ENCODE data around the gene DPYSL5. TPM values are rescaled to one million over a fixed set of nuclear protein-coding genes. Genes with fewer than 3 reads are reported as not detected.
A peak's percentile ranks its signal among the peaks of the same experiment; 100 is the strongest.

DPYSL5 gene
- polyA plus RNA-seq, 2 of the 4 experiments (the other 2 are of a cell fraction): 2.5 to 8.2 TPM

DNA sequence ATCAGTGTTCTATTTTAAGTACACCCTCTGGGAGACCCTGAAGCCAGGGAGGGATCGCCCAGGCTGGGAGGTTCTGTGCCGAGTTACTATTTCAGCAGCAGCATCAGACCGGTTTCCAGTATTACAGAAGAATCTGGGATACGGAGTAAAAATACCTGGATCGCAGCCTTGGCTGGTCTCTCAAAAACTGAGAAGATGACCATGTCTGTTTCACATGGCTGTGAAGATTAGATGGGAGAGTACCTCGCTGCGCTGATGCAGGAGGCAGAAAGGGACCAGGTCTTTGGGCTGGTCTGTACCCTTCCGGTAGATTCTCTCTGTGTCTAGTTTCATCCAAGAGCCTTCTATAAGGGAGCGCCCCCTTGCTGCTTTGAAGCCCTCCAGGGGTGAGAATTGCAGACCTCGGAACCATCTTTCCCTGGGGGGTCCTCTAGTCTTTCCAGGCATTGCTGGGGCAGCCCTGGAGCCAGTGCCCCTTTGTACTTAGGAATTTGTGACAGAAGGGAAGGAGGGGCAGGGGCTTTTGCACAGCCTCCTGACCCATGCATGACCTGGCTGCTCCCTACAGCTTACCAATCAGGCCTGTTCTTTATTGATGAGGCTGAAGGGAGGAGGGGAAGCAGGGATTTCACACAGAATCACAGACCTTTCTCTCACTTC is 66.2 kb downstream of the DPYSL5 start:
- ChIA-PET CTCF (interaction anchor here (1.2 to 11.5 kb wide), 4 partner anchors 9 to 69 kb away, joined by 3 to 75 read pairs (median 9); no protein-coding TSS in a partner anchor), POLR2A (no interaction called here)
- FAIRE-seq: no peak
- TF ChIP-seq, protein P1, sequence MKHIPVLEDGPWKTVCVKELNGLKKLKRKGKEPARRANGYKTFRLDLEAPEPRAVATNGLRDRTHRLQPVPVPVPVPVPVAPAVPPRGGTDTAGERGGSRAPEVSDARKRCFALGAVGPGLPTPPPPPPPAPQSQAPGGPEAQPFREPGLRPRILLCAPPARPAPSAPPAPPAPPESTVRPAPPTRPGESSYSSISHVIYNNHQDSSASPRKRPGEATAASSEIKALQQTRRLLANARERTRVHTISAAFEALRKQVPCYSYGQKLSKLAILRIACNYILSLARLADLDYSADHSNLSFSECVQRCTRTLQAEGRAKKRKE (CRISPR knock-in tag; IDR thresholded peaks at IDR 0.05; ENCODE audit: low read depth): no peak
- TF ChIP-seq HOXB5 (CRISPR knock-in tag; IDR thresholded peaks at IDR 0.05) (no peak), HOXA7 (CRISPR knock-in tag; IDR thresholded peaks at IDR 0.05) (no peak), CBX8 (IDR thresholded peaks at IDR 0.05) (no peak), JUN (IDR thresholded peaks at IDR 0.05) (no peak), TFCP2L1 (CRISPR knock-in tag; IDR thresholded peaks at IDR 0.05) (no peak), CHD2 (IDR thresholded peaks at IDR 0.05; ENCODE audit: low read length, partially characterized antibody) (no peak), TP53 (CRISPR knock-in tag; IDR thresholded peaks at IDR 0.05) (no peak), ZSCAN20 (CRISPR knock-in tag; IDR thresholded peaks at IDR 0.05) (no peak), JUNB (IDR thresholded peaks at IDR 0.05) (no peak), HOXB13 (CRISPR knock-in tag; IDR thresholded peaks at IDR 0.05; ENCODE audit: low read depth) (no peak), ZFP36 (IDR thresholded peaks at IDR 0.05; ENCODE audit: borderline replicate concordance, partially characterized antibody) (no peak), ZNF302 (CRISPR knock-in tag; IDR thresholded peaks at IDR 0.05) (no peak), ZC3H11A (IDR thresholded peaks at IDR 0.05) (no peak)
- TF ChIP-seq, protein P2, sequence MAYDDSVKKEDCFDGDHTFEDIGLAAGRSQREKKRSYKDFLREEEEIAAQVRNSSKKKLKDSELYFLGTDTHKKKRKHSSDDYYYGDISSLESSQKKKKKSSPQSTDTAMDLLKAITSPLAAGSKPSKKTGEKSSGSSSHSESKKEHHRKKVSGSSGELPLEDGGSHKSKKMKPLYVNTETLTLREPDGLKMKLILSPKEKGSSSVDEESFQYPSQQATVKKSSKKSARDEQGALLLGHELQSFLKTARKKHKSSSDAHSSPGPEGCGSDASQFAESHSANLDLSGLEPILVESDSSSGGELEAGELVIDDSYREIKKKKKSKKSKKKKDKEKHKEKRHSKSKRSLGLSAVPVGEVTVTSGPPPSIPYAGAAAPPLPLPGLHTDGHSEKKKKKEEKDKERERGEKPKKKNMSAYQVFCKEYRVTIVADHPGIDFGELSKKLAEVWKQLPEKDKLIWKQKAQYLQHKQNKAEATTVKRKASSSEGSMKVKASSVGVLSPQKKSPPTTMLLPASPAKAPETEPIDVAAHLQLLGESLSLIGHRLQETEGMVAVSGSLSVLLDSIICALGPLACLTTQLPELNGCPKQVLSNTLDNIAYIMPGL (CRISPR knock-in tag; IDR thresholded peaks at IDR 0.05; ENCODE audit: borderline replicate concordance): no peak
- TF ChIP-seq, protein P3, sequence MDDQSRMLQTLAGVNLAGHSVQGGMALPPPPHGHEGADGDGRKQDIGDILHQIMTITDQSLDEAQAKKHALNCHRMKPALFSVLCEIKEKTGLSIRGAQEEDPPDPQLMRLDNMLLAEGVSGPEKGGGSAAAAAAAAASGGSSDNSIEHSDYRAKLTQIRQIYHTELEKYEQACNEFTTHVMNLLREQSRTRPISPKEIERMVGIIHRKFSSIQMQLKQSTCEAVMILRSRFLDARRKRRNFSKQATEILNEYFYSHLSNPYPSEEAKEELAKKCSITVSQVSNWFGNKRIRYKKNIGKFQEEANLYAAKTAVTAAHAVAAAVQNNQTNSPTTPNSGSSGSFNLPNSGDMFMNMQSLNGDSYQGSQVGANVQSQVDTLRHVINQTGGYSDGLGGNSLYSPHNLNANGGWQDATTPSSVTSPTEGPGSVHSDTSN (IDR thresholded peaks at IDR 0.05): no peak
- TF ChIP-seq, protein P4, sequence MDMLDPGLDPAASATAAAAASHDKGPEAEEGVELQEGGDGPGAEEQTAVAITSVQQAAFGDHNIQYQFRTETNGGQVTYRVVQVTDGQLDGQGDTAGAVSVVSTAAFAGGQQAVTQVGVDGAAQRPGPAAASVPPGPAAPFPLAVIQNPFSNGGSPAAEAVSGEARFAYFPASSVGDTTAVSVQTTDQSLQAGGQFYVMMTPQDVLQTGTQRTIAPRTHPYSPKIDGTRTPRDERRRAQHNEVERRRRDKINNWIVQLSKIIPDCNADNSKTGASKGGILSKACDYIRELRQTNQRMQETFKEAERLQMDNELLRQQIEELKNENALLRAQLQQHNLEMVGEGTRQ (IDR thresholded peaks at IDR 0.05): no peak
- TF ChIP-seq, protein P5, sequence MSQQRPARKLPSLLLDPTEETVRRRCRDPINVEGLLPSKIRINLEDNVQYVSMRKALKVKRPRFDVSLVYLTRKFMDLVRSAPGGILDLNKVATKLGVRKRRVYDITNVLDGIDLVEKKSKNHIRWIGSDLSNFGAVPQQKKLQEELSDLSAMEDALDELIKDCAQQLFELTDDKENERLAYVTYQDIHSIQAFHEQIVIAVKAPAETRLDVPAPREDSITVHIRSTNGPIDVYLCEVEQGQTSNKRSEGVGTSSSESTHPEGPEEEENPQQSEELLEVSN (IDR thresholded peaks at IDR 0.05; ENCODE audit: borderline replicate concordance, low read depth): no peak
- DNase-seq (ENCODE audit: low read depth in 1 of 2, low spot score in 1 of 2): no peak
- no peak overlapping the region for H3K4me2 ChIP-seq
- H3K27ac ChIP-seq: no peak overlapping the region
- H3K9me3 ChIP-seq: no peaks in the 10 kb centered on the region
- no peak overlapping the region for H3K4me3 ChIP-seq
- 73% methylated on average over 10 of the region's 10 CpGs for WGBS (ENCODE audit: missing lambda C conversion rate)
- H3K4me1 ChIP-seq: no peaks in the 10 kb centered on the region
- ATAC-seq: no peak; a peak in 2 of 6 replicates

DNA sequence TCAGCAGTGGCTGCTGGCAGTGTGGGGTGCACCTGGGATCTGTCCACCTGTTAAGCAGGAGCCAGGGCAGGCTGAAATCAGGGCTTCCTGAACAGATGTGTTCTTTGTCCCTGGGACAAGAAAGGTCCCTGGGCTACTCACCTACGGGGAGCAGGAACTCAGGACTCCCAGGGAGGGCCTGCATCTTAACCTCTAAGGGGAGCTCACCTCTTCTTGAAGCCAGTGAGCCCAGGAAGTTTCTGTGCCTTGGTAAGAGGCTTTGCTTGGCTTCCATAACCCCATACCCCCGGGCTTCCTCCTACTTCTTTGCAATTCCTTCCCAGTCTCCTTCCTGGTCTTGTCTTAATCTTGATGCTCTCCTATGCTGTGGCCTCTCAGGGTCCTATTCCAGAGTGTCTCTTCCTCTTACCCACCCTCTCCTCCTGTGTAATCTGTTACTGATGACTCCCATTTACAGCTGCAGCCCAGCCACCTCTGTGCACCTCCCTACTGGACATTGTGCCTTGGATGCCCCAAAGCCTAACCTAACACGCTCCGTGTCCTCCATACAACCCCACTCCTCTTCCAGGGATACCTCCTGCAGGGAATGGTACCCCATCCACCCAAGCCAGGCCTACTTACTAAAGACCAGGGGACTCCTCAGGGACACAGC is 66.9 kb downstream of the DPYSL5 start:
- FAIRE-seq: no peak
- H3K9me3 ChIP-seq: no peaks in the 10 kb centered on the region
- 50% methylated on average over 4 of the region's 4 CpGs for WGBS (ENCODE audit: missing lambda C conversion rate)
- ChIA-PET CTCF (interaction anchor here (1.0 to 11.5 kb wide), 5 partner anchors 8 to 70 kb away, joined by 3 to 75 read pairs (median 7); no protein-coding TSS in a partner anchor), POLR2A (no interaction called here)
- H3K27ac ChIP-seq: no peak overlapping the region
- H3K4me2 ChIP-seq: no peak overlapping the region
- TF ChIP-seq CHD4 (IDR thresholded peaks at IDR 0.05; ENCODE audit: borderline replicate concordance) (no peak), ZFP36 (IDR thresholded peaks at IDR 0.05; ENCODE audit: borderline replicate concordance, partially characterized antibody) (no peak), HOXB13 (CRISPR knock-in tag; IDR thresholded peaks at IDR 0.05; ENCODE audit: low read depth) (no peak), MYC (IDR thresholded peaks at IDR 0.05; ENCODE audit: borderline replicate concordance, low read length) (no peak), CBX8 (IDR thresholded peaks at IDR 0.05) (no peak), RARB (CRISPR knock-in tag; IDR thresholded peaks at IDR 0.05) (no peak), TP53 (CRISPR knock-in tag; IDR thresholded peaks at IDR 0.05) (no peak), JUNB (IDR thresholded peaks at IDR 0.05) (no peak), KDM5A (IDR thresholded peaks at IDR 0.05) (no peak), POLR2A (IDR thresholded peaks at IDR 0.05; ENCODE audit: low read length) (no peak), FOXS1 (CRISPR knock-in tag; IDR thresholded peaks at IDR 0.05) (no peak), RNF2 (IDR thresholded peaks at IDR 0.05; ENCODE audit: borderline replicate concordance, low read depth) (no peak), EHF (CRISPR knock-in tag; IDR thresholded peaks at IDR 0.05) (no peak), NFE2L2 (conservative IDR thresholded peaks at IDR 0.05; ENCODE audit: low read length) (no peak)
- TF ChIP-seq, protein P4 (IDR thresholded peaks at IDR 0.05): no peak
- TF ChIP-seq, protein P6, sequence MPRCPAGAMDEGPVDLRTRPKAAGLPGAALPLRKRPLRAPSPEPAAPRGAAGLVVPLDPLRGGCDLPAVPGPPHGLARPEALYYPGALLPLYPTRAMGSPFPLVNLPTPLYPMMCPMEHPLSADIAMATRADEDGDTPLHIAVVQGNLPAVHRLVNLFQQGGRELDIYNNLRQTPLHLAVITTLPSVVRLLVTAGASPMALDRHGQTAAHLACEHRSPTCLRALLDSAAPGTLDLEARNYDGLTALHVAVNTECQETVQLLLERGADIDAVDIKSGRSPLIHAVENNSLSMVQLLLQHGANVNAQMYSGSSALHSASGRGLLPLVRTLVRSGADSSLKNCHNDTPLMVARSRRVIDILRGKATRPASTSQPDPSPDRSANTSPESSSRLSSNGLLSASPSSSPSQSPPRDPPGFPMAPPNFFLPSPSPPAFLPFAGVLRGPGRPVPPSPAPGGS (IDR thresholded peaks at IDR 0.05): no peak
- no peaks in the 10 kb centered on the region for H3K4me1 ChIP-seq
- peak in 1 of 2 experiments; percentile 30; a peak in 2 of 6 replicates for ATAC-seq
- no peak overlapping the region for H3K4me3 ChIP-seq
- no peak for DNase-seq (ENCODE audit: low read depth in 1 of 2, low spot score in 1 of 2)

All from A549 (cell line).